SK-N-SH (cell line): ENCODE data around the gene GAL3ST3.

Source experiments
- EZH2phosphoT487 ChIP-seq: fragments of 200-600 bp; sonication (generic); IDR thresholded peaks from 2 replicates; pipeline ENCODE4 v1.6.1; 2017; ENCODE audit warnings: low read depth, mixed run types, mild to moderate bottlenecking, antibody characterized with exemption, moderate library complexity, borderline replicate concordance
- FOXJ3 ChIP-seq: sonication (generic); formaldehyde crosslinking; IDR thresholded peaks from 2 replicates; pipeline ENCODE4 v1.5.1; 2020; ENCODE audit warnings: mild to moderate bottlenecking, missing genetic modification reagents
- JUND ChIP-seq: IDR thresholded peaks from 2 replicates; pipeline ENCODE4 v1.4.0; 2012
- RAD21 ChIP-seq: IDR thresholded peaks from 2 replicates; pipeline ENCODE4 v1.6.1; 2012; ENCODE audit warnings: mild to moderate bottlenecking, low read length
- RCOR1 ChIP-seq: fragments of 150-350 bp; IDR thresholded peaks from 2 replicates; pipeline ENCODE4 v1.6.1; 2017; ENCODE audit warnings: antibody characterized with exemption, low read length
- RXRA ChIP-seq: IDR thresholded peaks from 2 replicates; pipeline ENCODE4 v1.4.0; 2012; ENCODE audit warnings: low read depth, mild to moderate bottlenecking, borderline replicate concordance
- SMC3 ChIP-seq: IDR thresholded peaks from 2 replicates; pipeline ENCODE4 v1.6.1; 2012; ENCODE audit warnings: low read depth, low read length, improper control_type of control experiment
- TF ChIP-seq, protein P1 (sequence below): fragments of 200-600 bp; sonication (generic); IDR thresholded peaks from 2 replicates; pipeline ENCODE4 v1.6.1; 2017; ENCODE audit warnings: antibody characterized with exemption, mild to moderate bottlenecking, moderate library complexity
- TF ChIP-seq, protein P2 (sequence below): IDR thresholded peaks from 2 replicates; pipeline ENCODE4 v1.4.0; 2012; ENCODE audit warnings: low read depth
- TF ChIP-seq, protein P3 (sequence below): IDR thresholded peaks from 2 replicates; pipeline ENCODE4 v1.4.0; 2012; ENCODE audit warnings: low read depth, borderline replicate concordance

DNA sequence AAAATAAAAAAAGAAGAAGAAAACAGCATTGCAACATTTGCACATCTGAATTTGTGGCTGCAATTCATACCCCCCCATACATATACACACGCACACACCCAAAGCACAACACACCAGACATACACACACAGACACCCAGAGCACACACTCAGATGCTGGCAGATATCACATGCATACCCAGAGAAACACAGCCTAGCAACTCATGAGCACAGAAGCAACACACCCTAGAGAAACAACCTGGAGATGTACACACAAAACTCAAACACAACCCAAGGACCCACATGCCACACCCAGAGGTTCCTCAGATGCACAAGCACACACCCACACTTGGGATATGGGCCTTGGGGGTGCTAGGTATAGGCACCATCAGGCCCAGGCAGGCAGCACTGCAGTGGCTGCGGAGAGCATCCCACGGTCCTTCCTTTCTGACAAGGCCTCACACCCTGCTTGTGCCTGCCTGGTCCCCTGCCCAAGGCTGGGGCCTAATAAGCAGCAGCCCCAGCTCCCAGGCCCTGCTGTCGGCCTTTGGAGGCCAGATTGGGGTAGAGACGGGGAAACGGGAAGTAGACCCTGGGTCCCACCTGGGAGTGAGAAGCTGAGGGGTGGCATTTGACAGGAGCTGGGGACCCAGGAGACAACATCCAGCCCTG lies 34.0 kb downstream of the GAL3ST3 start:
- TF ChIP-seq, protein P1, sequence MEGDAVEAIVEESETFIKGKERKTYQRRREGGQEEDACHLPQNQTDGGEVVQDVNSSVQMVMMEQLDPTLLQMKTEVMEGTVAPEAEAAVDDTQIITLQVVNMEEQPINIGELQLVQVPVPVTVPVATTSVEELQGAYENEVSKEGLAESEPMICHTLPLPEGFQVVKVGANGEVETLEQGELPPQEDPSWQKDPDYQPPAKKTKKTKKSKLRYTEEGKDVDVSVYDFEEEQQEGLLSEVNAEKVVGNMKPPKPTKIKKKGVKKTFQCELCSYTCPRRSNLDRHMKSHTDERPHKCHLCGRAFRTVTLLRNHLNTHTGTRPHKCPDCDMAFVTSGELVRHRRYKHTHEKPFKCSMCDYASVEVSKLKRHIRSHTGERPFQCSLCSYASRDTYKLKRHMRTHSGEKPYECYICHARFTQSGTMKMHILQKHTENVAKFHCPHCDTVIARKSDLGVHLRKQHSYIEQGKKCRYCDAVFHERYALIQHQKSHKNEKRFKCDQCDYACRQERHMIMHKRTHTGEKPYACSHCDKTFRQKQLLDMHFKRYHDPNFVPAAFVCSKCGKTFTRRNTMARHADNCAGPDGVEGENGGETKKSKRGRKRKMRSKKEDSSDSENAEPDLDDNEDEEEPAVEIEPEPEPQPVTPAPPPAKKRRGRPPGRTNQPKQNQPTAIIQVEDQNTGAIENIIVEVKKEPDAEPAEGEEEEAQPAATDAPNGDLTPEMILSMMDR, result no peak
- TF ChIP-seq RCOR1, result no peak
- no peak for TF ChIP-seq RAD21
- TF ChIP-seq, protein P2, sequence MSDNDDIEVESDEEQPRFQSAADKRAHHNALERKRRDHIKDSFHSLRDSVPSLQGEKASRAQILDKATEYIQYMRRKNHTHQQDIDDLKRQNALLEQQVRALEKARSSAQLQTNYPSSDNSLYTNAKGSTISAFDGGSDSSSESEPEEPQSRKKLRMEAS, result no peak
- TF ChIP-seq JUND, result no peak
- TF ChIP-seq, protein P3, sequence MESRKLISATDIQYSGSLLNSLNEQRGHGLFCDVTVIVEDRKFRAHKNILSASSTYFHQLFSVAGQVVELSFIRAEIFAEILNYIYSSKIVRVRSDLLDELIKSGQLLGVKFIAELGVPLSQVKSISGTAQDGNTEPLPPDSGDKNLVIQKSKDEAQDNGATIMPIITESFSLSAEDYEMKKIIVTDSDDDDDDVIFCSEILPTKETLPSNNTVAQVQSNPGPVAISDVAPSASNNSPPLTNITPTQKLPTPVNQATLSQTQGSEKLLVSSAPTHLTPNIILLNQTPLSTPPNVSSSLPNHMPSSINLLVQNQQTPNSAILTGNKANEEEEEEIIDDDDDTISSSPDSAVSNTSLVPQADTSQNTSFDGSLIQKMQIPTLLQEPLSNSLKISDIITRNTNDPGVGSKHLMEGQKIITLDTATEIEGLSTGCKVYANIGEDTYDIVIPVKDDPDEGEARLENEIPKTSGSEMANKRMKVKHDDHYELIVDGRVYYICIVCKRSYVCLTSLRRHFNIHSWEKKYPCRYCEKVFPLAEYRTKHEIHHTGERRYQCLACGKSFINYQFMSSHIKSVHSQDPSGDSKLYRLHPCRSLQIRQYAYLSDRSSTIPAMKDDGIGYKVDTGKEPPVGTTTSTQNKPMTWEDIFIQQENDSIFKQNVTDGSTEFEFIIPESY, result no peak
- no peak for TF ChIP-seq RXRA
- TF ChIP-seq FOXJ3 (CRISPR knock-in tag), result no peak
- no peak for TF ChIP-seq EZH2phosphoT487
- TF ChIP-seq SMC3, result no peak
